IgD-negative memory B cell (primary cell): ENCODE measurements around the gene PROKR2. TPM values are rescaled to one million over a fixed set of nuclear protein-coding genes. Genes with fewer than 3 reads are reported as not detected.

ENCODE experiments used
- H3K27ac Mint-ChIP-seq, 3 donors: one replicate each; pipeline ENCODE4 v1.8.0; 2020 to 2022; ENCODE audit warnings: mild to moderate bottlenecking in 3 of 3, mixed read lengths in 3 of 3, moderate library complexity in 1 of 3
- H3K27me3 Mint-ChIP-seq: one replicate; pipeline ENCODE4 v1.8.0; 2021; ENCODE audit warnings: mixed read lengths
- H3K36me3 Mint-ChIP-seq: one replicate; pipeline ENCODE4 v1.8.0; 2020; ENCODE audit warnings: mild to moderate bottlenecking, mixed read lengths
- H3K4me1 Mint-ChIP-seq, 3 donors: one replicate each; pipeline ENCODE4 v1.8.0; 2020 to 2022; ENCODE audit warnings: mixed read lengths in 3 of 3, mild to moderate bottlenecking in 1 of 3
- H3K4me3 Mint-ChIP-seq, 4 donors: one replicate each; pipeline ENCODE4 v1.8.0; 2020 to 2022; ENCODE audit warnings: mild to moderate bottlenecking in 4 of 4, mixed read lengths in 4 of 4, moderate library complexity in 3 of 4
- H3K9me3 Mint-ChIP-seq, 3 donors: one replicate each; pipeline ENCODE4 v1.8.0; 2020 to 2021; ENCODE audit warnings: mixed read lengths in 3 of 3, mild to moderate bottlenecking in 1 of 3
- polyA plus RNA-seq: library from polyadenylated mRNA; unstranded; fragments of 300-500 nt; fragmentation: Illumina TruSeq; gene quantifications from one replicate; pipeline ENCODE4 v1.2.3, GENCODE V29; 2021

The PROKR2 gene
- not detected for polyA plus RNA-seq

DNA sequence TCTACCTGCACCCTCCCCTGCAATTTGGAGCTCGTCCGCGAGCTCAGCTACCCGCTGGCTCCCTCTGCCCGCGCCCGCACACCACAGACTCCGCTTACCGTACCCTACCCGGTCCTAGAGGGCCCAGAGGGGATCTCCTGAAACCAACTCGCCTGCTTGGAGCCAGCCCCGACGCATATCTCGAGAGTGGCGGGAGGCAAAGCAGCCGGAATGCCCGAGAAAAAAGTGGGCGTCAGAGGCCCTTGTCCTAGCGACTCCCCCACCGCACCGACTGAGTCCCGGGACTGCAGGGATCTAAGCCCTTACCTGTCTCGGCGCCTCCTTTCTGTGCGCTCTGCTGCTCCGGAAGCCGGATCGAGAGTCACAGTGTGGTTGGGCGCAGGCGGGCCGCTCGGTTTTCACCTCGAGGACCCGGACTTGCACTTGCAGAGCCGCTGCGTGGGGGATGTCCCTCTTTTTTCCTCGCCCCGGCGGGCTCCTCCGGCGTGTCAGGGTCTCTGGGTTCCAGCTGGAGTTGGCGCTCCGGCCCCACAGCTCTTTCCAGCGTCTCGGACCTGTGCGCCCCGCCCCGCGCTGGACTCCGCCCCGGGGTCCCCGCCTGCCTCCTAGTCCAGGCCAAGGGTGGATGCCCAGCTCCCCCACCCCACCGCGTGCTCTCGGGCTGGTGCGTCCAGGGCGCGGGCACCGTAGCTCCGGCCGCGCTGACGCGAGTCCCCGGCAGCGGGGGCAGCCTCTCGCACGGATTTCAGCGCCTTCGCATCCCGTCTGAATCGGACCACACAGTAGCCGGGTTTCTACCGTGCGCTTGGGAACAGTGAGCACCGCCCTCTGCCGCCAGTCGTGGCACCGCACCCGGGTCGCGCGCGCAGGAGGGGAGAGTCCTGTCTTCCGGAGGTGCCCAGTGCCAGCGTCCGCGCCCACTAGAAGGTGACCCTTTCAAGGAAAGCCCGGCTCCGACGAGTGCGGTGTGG is at the start of gene PROKR2:
Gene PROKR2, minus strand, starts transcription at position 767 of the 971 bp plus-strand sequence. CDS start 2,585 bp downstream, outside the sequence.
- Mint-ChIP-seq H3K9me3 (peaks cover 0 to under 1% (median 0%) of the 10 kb centered on the region in 3 donors), H3K4me3 (peak within 1 kb of the TSS in 1 of 4 donors; percentile 17), H3K27me3 (peaks cover 38% of the 10 kb centered on the region), H3K27ac (no peak within 1 kb of the TSS), H3K4me1 (no peaks in the 10 kb centered on the region), H3K36me3 (peaks cover 2% of the 10 kb centered on the region)

- Mint-ChIP-seq H3K27me3 (peaks cover 11% of the 10 kb centered on the region), H3K9me3 (peaks cover 6 to 13% (median 7%) of the 10 kb centered on the region in 3 donors)
Measured at GRCh38 chr20:5364997-5365597, 48.3 kb upstream of the PROKR2 start.

DNA sequence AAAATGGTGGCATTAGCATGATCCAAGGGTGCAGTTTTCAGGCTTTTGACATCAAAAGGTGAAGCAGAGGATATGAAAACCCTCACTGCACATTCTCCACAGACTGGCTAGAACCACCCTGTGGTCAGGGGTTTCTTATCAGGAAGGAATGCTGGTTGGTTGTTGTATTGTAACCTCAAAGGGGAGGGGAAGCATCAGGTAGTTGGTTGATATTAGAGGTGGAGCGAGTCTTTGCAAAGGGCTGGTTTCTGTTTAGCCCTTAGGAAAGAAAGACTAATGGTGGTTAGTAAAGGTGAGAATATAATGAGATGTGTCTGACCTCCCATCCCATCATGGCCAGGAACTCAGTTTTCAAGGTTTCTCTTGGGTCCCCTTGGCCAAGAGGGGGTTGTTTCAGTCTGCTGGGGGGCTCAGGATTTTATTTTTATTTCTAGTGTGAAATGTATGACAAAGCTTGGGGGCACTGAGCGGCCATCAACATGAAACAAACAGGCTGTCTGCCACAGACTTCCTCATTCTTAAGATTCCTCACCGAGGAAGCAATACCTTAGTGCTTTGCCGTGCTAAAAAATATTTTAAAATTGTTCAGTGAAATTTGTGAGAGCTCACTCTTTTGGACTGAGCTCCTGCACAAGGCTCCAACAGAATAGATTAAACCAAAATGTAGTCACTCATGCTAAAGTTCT is 47.5 kb upstream of the PROKR2 start:
- Mint-ChIP-seq H3K9me3 (peaks cover 6 to 13% (median 10%) of the 10 kb centered on the region in 3 donors), H3K4me1 (no peaks in the 10 kb centered on the region), H3K36me3 (peaks cover 1% of the 10 kb centered on the region), H3K4me3 (no peak overlapping the region), H3K27me3 (peaks cover 9% of the 10 kb centered on the region), H3K27ac (no peak overlapping the region)

More at GRCh38 chr20:5364997-5365597, 48.3 kb upstream of the PROKR2 start:
- no peak overlapping the region for H3K4me3 Mint-ChIP-seq
- no peaks in the 10 kb centered on the region for H3K36me3 Mint-ChIP-seq
- H3K4me1 Mint-ChIP-seq: no peaks in the 10 kb centered on the region
- no peak overlapping the region for H3K27ac Mint-ChIP-seq

DNA sequence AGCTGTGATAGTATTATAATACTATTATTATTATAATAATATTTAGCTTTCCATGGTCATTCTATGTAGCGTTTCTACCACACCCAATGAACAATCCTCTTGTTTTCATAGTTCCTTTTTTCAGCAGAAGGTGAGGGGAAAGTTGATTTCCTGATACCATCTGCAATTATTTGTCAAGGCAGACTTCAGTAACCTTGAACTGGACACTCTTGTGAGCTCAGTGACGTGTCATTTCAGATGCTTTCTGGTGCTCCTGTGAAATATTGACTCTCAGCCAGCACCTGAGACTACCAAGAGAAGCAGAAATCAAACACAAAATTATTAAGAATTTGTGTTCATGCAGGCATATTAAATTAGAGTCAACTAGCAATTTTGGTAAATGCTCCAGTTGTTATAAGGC is 46.0 kb upstream of the PROKR2 start:
- H3K27me3 Mint-ChIP-seq: peaks cover 6% of the 10 kb centered on the region
- H3K9me3 Mint-ChIP-seq: peaks cover 8 to 13% (median 13%) of the 10 kb centered on the region in 3 donors
- H3K27ac Mint-ChIP-seq: no peak overlapping the region
- H3K4me1 Mint-ChIP-seq: peaks cover 0 to 1% (median 0%) of the 10 kb centered on the region in 3 donors
- no peak overlapping the region for H3K4me3 Mint-ChIP-seq
- peaks cover 1% of the 10 kb centered on the region for H3K36me3 Mint-ChIP-seq

DNA sequence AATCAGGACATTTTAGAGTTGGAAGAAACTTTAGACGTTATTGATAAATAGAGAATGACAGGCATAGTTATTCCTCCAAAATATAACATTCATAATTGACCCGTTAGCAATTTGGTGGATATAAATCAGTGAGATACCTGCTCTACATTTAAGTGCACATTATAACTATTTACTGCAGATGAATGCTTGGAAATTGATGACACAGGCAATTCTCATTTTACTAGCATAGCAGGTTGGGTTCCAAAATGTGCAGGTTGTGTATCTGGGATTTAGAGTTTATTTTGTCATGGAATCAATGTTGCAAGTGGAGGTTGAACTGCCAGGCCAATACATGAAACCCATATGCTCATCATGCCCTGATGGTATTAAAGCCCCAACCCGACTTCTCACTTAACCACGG is 44.4 kb upstream of the PROKR2 start:
- Mint-ChIP-seq H3K36me3 (peaks cover 1% of the 10 kb centered on the region), H3K27ac (no peak overlapping the region), H3K9me3 (peaks cover 5 to 11% (median 9%) of the 10 kb centered on the region in 3 donors), H3K4me1 (peaks cover 0 to 2% (median 0%) of the 10 kb centered on the region in 3 donors), H3K27me3 (peaks cover 6% of the 10 kb centered on the region), H3K4me3 (no peak overlapping the region)

GRCh38 chr20:5357946-5358345 is 41.2 kb upstream of the PROKR2 start:
- H3K27ac Mint-ChIP-seq: no peak overlapping the region
- no peaks in the 10 kb centered on the region for H3K27me3 Mint-ChIP-seq
- peaks cover 1% of the 10 kb centered on the region for H3K36me3 Mint-ChIP-seq
- H3K9me3 Mint-ChIP-seq: peaks cover 0 to 6% (median 4%) of the 10 kb centered on the region in 3 donors
- H3K4me3 Mint-ChIP-seq: no peak overlapping the region
- H3K4me1 Mint-ChIP-seq: peaks cover 0 to 2% (median 0%) of the 10 kb centered on the region in 3 donors

DNA sequence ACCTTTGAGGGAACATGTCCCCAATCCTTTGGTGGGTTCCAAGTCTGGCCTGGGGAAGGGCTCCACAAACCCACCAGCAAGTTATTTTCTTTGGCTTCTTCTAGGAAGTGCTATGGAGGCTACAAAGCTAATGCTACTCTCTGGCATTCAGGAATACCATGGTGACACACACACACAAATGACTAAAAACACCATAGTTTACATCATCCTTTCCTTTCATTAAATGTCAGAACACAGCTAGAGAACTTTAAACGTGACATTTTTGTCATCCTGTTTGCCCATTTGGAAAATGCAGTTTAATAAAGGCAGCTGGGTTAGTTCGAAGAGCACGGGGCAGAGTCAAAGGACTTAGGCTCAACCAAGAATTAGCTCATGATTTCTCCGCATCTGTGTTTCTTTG is 40.2 kb upstream of the PROKR2 start:
- H3K9me3 Mint-ChIP-seq: peaks cover 0 to 6% (median 4%) of the 10 kb centered on the region in 3 donors
- H3K4me1 Mint-ChIP-seq: peaks cover 0 to 2% (median 0%) of the 10 kb centered on the region in 3 donors
- no peaks in the 10 kb centered on the region for H3K27me3 Mint-ChIP-seq
- peaks cover 1% of the 10 kb centered on the region for H3K36me3 Mint-ChIP-seq
- H3K4me3 Mint-ChIP-seq: no peak overlapping the region
- no peak overlapping the region for H3K27ac Mint-ChIP-seq

GRCh38 chr20:5354901-5355300 is 38.1 kb upstream of the PROKR2 start:
- H3K36me3 Mint-ChIP-seq: peaks cover under 1% of the 10 kb centered on the region
- no peaks in the 10 kb centered on the region for H3K27me3 Mint-ChIP-seq
- H3K4me3 Mint-ChIP-seq: no peak overlapping the region
- H3K27ac Mint-ChIP-seq: no peak overlapping the region
- peaks cover 0 to 2% (median 0%) of the 10 kb centered on the region in 3 donors for H3K4me1 Mint-ChIP-seq
- peaks cover 0 to 4% (median 4%) of the 10 kb centered on the region in 3 donors for H3K9me3 Mint-ChIP-seq

DNA sequence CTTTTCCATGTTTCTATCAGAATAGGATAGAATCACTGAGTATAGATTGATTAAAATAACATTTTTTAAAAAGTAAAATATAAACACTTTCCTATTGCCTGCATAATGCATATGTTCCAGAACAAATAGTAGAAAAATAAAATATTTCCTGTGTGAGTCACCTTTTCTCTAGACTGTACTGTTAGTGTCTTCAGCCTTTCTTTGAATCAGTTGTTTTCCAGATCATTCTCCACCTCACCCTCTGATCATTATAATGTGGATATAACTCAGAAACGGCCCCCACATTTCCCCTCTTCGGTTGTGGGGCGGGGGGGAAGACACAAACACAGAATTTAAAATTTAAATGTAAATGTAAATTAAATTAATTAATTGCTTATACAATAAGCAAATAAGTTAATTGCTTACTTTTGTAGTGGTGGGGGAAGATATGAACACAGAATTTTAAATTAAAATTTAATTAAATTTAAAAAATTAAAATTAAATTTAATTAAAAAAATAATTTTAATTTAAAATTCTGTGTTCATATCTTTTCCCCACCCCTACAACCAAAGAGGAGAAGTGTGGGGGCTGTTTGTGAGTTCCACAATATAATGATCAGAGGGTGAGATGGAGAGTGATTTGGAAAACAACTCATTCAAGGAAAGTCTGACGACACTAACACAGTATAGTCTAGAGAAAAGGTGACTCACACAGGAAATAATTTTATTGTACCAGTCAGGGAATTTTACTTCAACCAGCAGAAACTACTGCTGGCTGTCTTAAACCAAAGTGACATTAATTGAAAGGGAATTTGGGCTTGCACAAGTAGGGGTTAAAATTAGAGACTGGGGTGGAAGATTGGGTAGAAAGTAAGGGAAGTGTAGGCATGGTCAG is 37.1 kb upstream of the PROKR2 start:
- Mint-ChIP-seq H3K4me3 (no peak overlapping the region), H3K4me1 (peaks cover 0 to 2% (median 0%) of the 10 kb centered on the region in 3 donors), H3K36me3 (no peaks in the 10 kb centered on the region), H3K9me3 (peaks cover 0 to 4% (median 3%) of the 10 kb centered on the region in 3 donors), H3K27ac (no peak overlapping the region), H3K27me3 (no peaks in the 10 kb centered on the region)

DNA sequence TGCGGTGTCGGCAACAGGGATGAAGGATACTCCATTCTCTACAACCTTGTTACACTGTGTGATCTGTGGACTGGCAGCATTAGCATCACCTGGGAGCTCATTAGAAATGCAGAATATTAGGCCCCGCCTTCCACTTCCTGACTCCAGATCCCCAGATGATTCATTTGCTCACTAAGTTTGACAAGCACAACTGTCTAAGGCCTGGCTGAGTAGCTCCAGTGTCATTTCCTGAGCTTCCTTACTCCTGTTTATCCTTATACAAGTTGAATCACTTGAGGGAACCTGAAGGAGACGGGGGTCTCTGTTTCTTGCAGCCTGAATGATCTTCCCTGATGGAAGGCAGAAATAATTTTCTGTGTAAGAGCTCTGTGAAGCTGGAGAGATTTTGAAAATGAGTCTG is 32.7 kb upstream of the PROKR2 start:
- H3K27ac Mint-ChIP-seq: no peak overlapping the region
- H3K27me3 Mint-ChIP-seq: no peaks in the 10 kb centered on the region
- no peaks in the 10 kb centered on the region for H3K36me3 Mint-ChIP-seq
- H3K9me3 Mint-ChIP-seq: no peaks in the 10 kb centered on the region
- no peak overlapping the region for H3K4me3 Mint-ChIP-seq
- no peaks in the 10 kb centered on the region for H3K4me1 Mint-ChIP-seq

- Mint-ChIP-seq H3K27me3 (peaks cover 2% of the 10 kb centered on the region), H3K27ac (no peak overlapping the region), H3K36me3 (no peaks in the 10 kb centered on the region), H3K4me3 (no peak overlapping the region), H3K9me3 (no peaks in the 10 kb centered on the region), H3K4me1 (peaks cover 0 to 2% (median 0%) of the 10 kb centered on the region in 3 donors)
Measured at GRCh38 chr20:5342021-5342420, 25.3 kb upstream of the PROKR2 start.

GRCh38 chr20:5331340-5331739 is 14.6 kb upstream of the PROKR2 start:
- Mint-ChIP-seq H3K27me3 (peaks cover 9% of the 10 kb centered on the region), H3K9me3 (no peaks in the 10 kb centered on the region), H3K36me3 (peaks cover 4% of the 10 kb centered on the region), H3K27ac (no peak overlapping the region), H3K4me3 (no peak overlapping the region), H3K4me1 (no peaks in the 10 kb centered on the region)

GRCh38 chr20:5328268-5328667 is 11.5 kb upstream of the PROKR2 start:
- Mint-ChIP-seq H3K4me3 (no peak overlapping the region), H3K27ac (no peak overlapping the region), H3K27me3 (peaks cover 3% of the 10 kb centered on the region), H3K36me3 (peaks cover 2% of the 10 kb centered on the region), H3K9me3 (peaks cover 0 to 4% (median 0%) of the 10 kb centered on the region in 3 donors), H3K4me1 (no peaks in the 10 kb centered on the region)

GRCh38 chr20:5327356-5327755 is 10.6 kb upstream of the PROKR2 start:
- Mint-ChIP-seq H3K36me3 (peaks cover 2% of the 10 kb centered on the region), H3K9me3 (peaks cover 0 to 6% (median 0%) of the 10 kb centered on the region in 3 donors), H3K27ac (no peak overlapping the region), H3K27me3 (peaks cover 2% of the 10 kb centered on the region), H3K4me1 (no peaks in the 10 kb centered on the region), H3K4me3 (no peak overlapping the region)
